GM19025 (cell line): ENCODE data around the gene TM9SF4.

Experiments used
- ATAC-seq: cut with Tn5 transposase; IDR thresholded peaks from one replicate; pipeline ENCODE4 v1.9.1; 2021; ENCODE audit warnings: mild to moderate bottlenecking, low read depth, moderate library complexity; ENCODE audit not compliant: unreplicated experiment

TM9SF4 gene

GRCh38 chr20:32109392-32110172, at the start of gene TM9SF4:
TM9SF4 (plus strand) TSS chr20:32109714; CDS start chr20:32109741, 27 bp downstream.
- ATAC-seq, result peak; percentile 80

- ATAC-seq, result no peak
Measured at GRCh38 chr20:32062776-32063170, 46.7 kb upstream of the TM9SF4 start.

GRCh38 chr20:32063695-32064094, 45.8 kb upstream of the TM9SF4 start:
- ATAC-seq, result no peak

GRCh38 chr20:32064667-32065066, 44.8 kb upstream of the TM9SF4 start:
- no peak for ATAC-seq

DNA sequence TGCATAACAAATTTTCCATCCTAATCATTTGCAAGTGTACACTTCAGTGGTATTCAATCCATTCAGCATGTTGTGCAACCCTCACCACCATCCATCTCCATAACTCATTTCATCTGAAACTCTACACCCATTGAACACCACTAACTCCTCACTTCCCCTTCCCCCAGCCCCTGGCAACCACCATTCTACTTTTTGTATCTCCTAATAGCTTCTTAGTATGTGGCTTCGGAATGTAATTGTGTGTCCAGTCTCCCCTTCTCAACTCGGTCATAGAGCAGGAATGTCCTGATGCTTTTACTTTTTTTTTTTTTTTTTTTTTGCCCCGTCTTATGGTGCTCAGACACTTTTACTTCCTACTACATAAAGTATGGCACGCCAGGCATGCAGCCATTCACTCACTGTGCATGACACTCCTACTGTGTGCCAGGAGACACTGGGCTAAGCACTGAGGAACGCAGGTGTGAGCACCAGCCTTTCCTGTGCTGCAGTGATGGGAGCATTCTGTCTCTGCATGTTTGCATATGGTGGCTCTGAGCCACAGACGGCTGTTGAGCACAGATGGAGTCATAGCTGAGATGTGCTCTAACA, 42.2 kb upstream of the TM9SF4 start:
- no peak for ATAC-seq

- ATAC-seq, result no peak
Measured at GRCh38 chr20:32068174-32068573, 41.3 kb upstream of the TM9SF4 start.

GRCh38 chr20:32069711-32070110, 39.8 kb upstream of the TM9SF4 start:
- no peak for ATAC-seq

DNA sequence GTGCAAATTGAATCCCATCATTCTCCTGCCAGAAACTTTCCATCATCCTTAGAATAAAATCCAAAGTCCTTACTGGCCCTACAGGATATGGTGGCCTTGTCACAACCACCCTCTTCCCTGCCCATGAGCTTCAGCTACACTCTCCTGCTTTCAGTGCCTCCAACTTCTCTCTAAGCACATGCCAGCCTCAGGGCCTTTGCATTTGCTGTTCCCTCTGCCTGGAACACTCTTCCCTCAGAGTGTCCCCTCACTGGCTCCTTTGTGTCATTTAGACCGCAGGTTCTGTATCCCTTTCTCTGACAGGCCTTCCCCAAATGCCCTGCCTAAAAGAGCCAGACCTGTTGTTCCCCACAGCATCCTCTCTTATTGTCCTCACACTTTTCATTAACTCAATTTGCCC, 39.2 kb upstream of the TM9SF4 start:
- no peak for ATAC-seq

DNA sequence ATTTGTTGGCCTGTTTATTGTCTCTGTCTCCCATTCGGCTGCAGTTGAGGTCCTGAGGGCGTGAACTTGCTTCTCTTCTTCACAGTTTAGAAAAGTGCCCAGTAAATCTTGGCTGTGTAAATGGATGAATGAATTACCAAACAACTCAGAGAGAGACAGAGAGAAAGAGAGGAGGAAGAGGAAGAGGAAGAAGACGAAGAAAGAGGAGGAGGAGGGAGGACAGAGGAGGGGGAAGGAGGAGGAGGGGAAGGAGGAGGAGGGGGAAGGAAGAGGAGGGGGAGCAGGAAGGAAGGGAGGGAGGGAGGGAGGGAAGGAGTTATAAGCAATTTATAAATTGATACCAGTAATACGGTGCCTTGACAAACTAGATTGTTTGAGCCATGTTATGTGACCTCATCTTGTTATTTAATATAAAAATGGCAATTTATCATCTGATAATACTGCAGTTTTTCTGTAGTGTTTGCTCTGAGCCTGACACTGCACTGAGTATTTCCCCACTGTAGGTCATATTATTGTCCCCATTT, 38.8 kb upstream of the TM9SF4 start:
- ATAC-seq, result no peak

DNA sequence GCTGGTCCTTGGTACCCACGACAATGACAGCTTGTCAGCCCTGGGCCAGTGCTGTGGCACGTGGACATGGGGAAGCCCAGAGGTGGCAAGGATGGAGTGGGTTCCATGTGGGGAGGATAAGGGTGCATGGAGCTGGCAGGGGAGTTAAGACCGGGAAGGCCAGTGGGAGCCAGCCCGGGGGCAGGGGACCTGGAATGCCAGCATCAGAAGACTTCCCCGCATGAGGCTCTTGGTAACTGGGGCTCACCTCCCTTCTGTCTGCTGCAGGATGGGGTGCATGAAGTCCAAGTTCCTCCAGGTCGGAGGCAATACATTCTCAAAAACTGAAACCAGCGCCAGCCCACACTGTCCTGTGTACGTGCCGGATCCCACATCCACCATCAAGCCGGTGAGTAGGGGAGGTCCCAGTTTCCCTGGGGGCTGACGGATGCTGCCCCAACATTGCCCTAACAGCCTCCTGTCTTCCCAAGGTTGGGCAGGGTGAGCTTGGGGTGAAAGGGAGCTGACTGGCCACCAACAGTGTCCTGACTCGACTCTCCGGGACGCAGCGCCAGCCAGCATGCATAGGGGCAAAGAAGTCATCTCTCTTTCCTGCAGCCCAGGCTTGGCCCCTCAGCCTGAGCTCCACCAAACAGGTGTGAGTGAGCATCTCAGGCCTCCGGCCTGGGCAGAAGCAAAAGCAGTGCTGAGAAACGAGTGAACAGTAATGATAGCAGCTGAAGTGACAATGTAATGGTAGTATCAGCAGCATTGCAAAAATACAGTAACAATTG, 37.9 kb upstream of the TM9SF4 start:
- ATAC-seq, result no peak

DNA sequence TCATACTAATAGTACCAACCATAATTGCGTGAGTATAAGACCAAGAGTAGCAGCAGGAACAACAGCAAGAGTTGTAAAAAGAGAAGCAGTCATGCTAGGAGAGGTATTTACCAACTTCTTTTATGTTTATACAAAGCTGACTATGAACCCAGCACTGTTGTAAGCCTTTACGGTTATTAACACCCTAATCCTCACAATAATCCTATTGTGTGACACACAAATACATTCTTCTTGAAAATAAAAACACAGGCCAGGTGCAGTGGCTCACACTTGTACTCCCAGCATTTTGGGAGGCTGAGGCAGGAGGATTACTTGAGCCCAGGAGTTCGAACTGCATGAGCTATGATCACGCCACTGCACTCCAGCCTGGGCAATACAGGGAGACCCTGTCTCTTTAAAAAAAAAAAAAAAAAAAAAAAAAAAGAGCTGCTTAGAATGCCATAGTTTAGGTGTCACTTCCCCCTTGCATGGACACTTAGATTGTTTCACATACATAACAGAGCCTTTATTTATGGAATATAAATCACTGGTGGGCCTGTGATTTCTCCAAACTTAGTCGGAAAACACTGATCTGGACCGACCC, 37.3 kb upstream of the TM9SF4 start:
- no peak for ATAC-seq

DNA sequence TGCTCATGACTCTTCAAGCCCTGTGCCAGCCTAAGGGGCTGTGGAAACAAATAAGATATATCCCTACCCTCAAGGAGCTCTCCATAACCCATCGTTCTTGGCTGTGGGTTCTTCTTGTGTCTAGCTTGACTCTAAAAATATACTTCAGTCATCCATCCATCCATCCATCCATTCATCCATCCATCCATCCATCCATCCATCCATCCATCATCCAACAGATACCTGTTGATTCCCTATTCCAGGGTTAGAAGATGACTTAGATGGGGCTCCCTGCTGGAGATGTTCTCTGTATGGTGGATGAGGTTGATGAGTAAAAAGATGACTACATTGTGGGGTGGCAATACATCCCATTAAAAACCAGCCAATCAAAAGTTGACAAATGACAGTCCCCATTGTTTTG, 34.0 kb upstream of the TM9SF4 start:
- ATAC-seq, result no peak

GRCh38 chr20:32077190-32077589, 32.3 kb upstream of the TM9SF4 start:
- ATAC-seq, result no peak

GRCh38 chr20:32078322-32078721, 31.2 kb upstream of the TM9SF4 start:
- no peak for ATAC-seq

- no peak for ATAC-seq
Measured at GRCh38 chr20:32078791-32079190, 30.7 kb upstream of the TM9SF4 start.

- ATAC-seq, result no peak
Measured at GRCh38 chr20:32079655-32080109, 29.8 kb upstream of the TM9SF4 start.

GRCh38 chr20:32080783-32081182, 28.7 kb upstream of the TM9SF4 start:
- ATAC-seq, result no peak

DNA sequence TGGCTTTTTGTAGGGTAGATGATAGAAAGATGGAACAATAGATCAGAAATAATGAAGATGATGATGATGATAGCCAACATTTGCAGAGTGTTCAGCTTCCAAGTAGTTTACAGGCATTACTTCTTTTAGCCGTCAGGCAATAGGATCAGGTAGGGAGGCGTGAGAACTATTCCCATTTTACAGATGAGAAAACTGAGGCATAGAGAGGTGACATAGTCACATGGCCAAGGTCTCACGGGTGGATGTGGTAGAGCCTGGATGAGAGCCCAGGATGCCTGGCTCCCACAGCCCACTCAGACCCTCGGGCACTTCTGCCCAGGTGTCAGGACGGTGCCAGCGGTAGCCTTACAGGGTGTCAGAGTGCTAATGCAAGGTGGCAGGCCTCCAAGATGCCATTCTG, 26.0 kb upstream of the TM9SF4 start:
- ATAC-seq, result no peak

- no peak for ATAC-seq
Measured at GRCh38 chr20:32087070-32087469, 22.4 kb upstream of the TM9SF4 start.

DNA sequence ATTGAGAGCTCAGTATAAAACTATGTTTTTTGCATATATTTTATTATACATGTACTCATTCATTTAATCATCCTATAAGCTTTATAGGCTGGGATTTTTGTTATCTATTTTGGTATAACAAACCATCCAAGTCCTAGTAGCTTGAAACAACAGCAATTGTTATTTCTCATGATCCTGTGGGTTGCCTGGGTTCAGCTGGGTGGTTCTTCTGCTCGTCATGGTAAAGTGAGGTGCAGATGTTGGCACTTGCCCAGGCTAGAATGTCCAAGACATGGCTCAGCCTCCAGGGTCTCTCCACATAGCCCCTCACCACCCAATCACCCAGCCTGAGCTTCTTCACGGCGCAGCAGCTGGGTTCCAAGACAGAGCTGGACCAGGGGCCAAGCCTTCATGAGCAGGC, 20.8 kb upstream of the TM9SF4 start:
- ATAC-seq, result no peak
